Stimulated activated CD4-positive, alpha-beta T cell treated with anti-CD3 and anti-CD28 coated beads, TNF-alpha, amount 100 ng/mL, for 1 hour (primary cell): Measurements from ENCODE around the gene BCO1.
"Not testable (repeated sequence)": the region's sequence is repeated elsewhere in the genome, so short reads cannot be mapped to it uniquely, and the experiment has no call there.

Experiments
- DNase-seq, 3 donors: peaks; one replicate each; pipeline ENCODE4 v3.0.0-alpha.2; 2020; ENCODE audit warnings: low read depth in 3 of 3, low spot score in 1 of 3

BCO1 gene

GRCh38 chr16:81238296-81239011 is at the start of gene BCO1:
Gene BCO1, plus strand, starts transcription at chr16:81238689. Its CDS starts 220 bp downstream, at chr16:81238909.
- no peak for DNase-seq

- no peak for DNase-seq
Measured at GRCh38 chr16:81189100-81189664, 49.3 kb upstream of the BCO1 start.

GRCh38 chr16:81190667-81191066 is 47.8 kb upstream of the BCO1 start:
- DNase-seq, result no peak

GRCh38 chr16:81195885-81196534 is 42.5 kb upstream of the BCO1 start:
- DNase-seq, result no peak

GRCh38 chr16:81198635-81199034 is 39.9 kb upstream of the BCO1 start:
- no peak for DNase-seq

- no peak for DNase-seq
Measured at GRCh38 chr16:81201267-81201666, 37.2 kb upstream of the BCO1 start.

GRCh38 chr16:81204798-81205680 is 33.5 kb upstream of the BCO1 start:
- DNase-seq, result peak in 2 of 3 donors; percentile 0 to 26

GRCh38 chr16:81207076-81207475 is 31.4 kb upstream of the BCO1 start:
- DNase-seq, result no peak

- no peak for DNase-seq
Measured at GRCh38 chr16:81210807-81211206, 27.7 kb upstream of the BCO1 start.

- no peak for DNase-seq
Measured at GRCh38 chr16:81212830-81213465, 25.5 kb upstream of the BCO1 start.

GRCh38 chr16:81214745-81215166 is 23.7 kb upstream of the BCO1 start:
- no peak for DNase-seq

- DNase-seq, result no peak
Measured at GRCh38 chr16:81216114-81216513, 22.4 kb upstream of the BCO1 start.

GRCh38 chr16:81216706-81217105 is 21.8 kb upstream of the BCO1 start:
- no peak for DNase-seq

- no peak for DNase-seq
Measured at GRCh38 chr16:81219151-81219550, 19.3 kb upstream of the BCO1 start.

GRCh38 chr16:81220349-81220748 is 18.1 kb upstream of the BCO1 start:
- no peak for DNase-seq

- no peak for DNase-seq
Measured at GRCh38 chr16:81221731-81222130, 16.8 kb upstream of the BCO1 start.

- no peak for DNase-seq
Measured at GRCh38 chr16:81224824-81225223, 13.7 kb upstream of the BCO1 start.

GRCh38 chr16:81225697-81226096 is 12.8 kb upstream of the BCO1 start:
- DNase-seq, result not testable (repeated sequence)

- no peak for DNase-seq
Measured at GRCh38 chr16:81227785-81228184, 10.7 kb upstream of the BCO1 start.

- DNase-seq, result no peak
Measured at GRCh38 chr16:81229811-81230210, 8.7 kb upstream of the BCO1 start.

- DNase-seq, result no peak
Measured at GRCh38 chr16:81231014-81231413, 7.5 kb upstream of the BCO1 start.
